HL-60 (cell line): ENCODE measurements around the gene ZBTB33.

Experiments
- DNase-seq, 2 experiments: peaks; one replicate each; pipeline ENCODE4 v3.0.0-alpha.2; 2010 to 2020; ENCODE audit warnings: low read depth in 1 of 2, low spot score in 1 of 2
- H3K27ac ChIP-seq: fragments of 250-450 bp; sonication (Bioruptor Pico); replicated peaks from 2 replicates; pipeline ENCODE4 v1.5.1; 2020; ENCODE audit warnings: mild to moderate bottlenecking, moderate library complexity
- H3K27me3 ChIP-seq: fragments of 250-450 bp; sonication (Bioruptor Pico); 2 replicates; pipeline ENCODE4 v1.5.1; 2021; ENCODE audit warnings: mild to moderate bottlenecking, moderate library complexity; ENCODE audit not compliant: insufficient read depth, poor library complexity, severe bottlenecking
- H3K4me3 ChIP-seq: replicated peaks from 2 replicates; pipeline ENCODE4 v1.5.1; 2011; ENCODE audit warnings: mild to moderate bottlenecking, control low read depth, low read length; ENCODE audit not compliant: insufficient read depth
- GABPA ChIP-seq: IDR thresholded peaks from 2 replicates; pipeline ENCODE4 v1.6.1; 2012; ENCODE audit warnings: low read depth
- POLR2AphosphoS5 ChIP-seq: IDR thresholded peaks from 2 replicates; pipeline ENCODE4 v1.6.1; 2012; ENCODE audit warnings: low read depth
- REST ChIP-seq: IDR thresholded peaks from 2 replicates; pipeline ENCODE4 v1.6.1; 2012; ENCODE audit warnings: low read depth; ENCODE audit not compliant: insufficient replicate concordance
- SPI1 ChIP-seq: IDR thresholded peaks from 2 replicates; pipeline ENCODE4 v1.6.1; 2012; ENCODE audit warnings: low read depth, mild to moderate bottlenecking, borderline replicate concordance
- TF ChIP-seq, protein P1 (sequence below): IDR thresholded peaks from one replicate; pipeline ENCODE4 v1.5.1; 2011; ENCODE audit warnings: low read length, control low read depth, inconsistent platforms; ENCODE audit not compliant: insufficient read depth

Gene ZBTB33

GRCh38 chrX:120294651-120295050 is 44.0 kb downstream of the ZBTB33 start:
- TF ChIP-seq GABPA (no peak), REST (no peak), SPI1 (no peak), POLR2AphosphoS5 (no peak)
- TF ChIP-seq, protein P1, sequence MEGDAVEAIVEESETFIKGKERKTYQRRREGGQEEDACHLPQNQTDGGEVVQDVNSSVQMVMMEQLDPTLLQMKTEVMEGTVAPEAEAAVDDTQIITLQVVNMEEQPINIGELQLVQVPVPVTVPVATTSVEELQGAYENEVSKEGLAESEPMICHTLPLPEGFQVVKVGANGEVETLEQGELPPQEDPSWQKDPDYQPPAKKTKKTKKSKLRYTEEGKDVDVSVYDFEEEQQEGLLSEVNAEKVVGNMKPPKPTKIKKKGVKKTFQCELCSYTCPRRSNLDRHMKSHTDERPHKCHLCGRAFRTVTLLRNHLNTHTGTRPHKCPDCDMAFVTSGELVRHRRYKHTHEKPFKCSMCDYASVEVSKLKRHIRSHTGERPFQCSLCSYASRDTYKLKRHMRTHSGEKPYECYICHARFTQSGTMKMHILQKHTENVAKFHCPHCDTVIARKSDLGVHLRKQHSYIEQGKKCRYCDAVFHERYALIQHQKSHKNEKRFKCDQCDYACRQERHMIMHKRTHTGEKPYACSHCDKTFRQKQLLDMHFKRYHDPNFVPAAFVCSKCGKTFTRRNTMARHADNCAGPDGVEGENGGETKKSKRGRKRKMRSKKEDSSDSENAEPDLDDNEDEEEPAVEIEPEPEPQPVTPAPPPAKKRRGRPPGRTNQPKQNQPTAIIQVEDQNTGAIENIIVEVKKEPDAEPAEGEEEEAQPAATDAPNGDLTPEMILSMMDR: no peak
- Histone ChIP-seq H3K4me3 (no peak overlapping the region), H3K27me3 (no peaks in the 10 kb centered on the region), H3K27ac (no peak overlapping the region)
- no peak for DNase-seq

- no peak overlapping the region for H3K4me3 ChIP-seq
- DNase-seq: no peak
- no peak overlapping the region for H3K27ac ChIP-seq
- TF ChIP-seq REST (no peak), SPI1 (no peak), GABPA (no peak), POLR2AphosphoS5 (no peak)
- TF ChIP-seq, protein P1: no peak
- no peaks in the 10 kb centered on the region for H3K27me3 ChIP-seq
Measured at GRCh38 chrX:120297923-120298322, 47.3 kb downstream of the ZBTB33 start.

DNA sequence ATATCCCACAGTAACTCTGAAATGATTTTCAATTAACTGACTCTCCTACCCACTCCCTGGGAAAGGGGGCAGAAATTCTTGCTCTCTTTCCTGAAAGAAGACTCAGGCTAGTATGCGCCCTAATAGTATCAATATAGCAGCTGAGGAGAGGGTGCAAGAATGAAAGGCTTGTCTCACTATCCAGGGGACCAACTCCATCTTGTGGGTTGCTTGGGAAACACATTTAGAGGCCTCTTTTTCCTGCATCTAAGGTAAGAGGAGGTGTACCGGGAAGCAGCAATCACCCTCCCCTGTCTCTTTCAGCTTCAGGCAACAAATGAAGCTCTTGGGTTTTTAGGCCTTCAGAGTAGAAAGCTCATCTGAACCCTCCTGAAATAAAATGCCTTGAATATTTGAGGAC is 49.3 kb downstream of the ZBTB33 start:
- no peak for TF ChIP-seq SPI1
- TF ChIP-seq REST: no peak
- no peak for TF ChIP-seq GABPA
- TF ChIP-seq, protein P1: no peak
- no peak for TF ChIP-seq POLR2AphosphoS5
- Histone ChIP-seq H3K4me3 (no peak overlapping the region), H3K27ac (no peak overlapping the region), H3K27me3 (no peaks in the 10 kb centered on the region)
- no peak for DNase-seq
